DMS 273 treated with DMSO at 0.1 percent for 48 hours (cell line): ENCODE results near the gene WDR26.
"Not testable (repeated sequence)": the region's sequence is repeated elsewhere in the genome, so short reads cannot be mapped to it uniquely, and the experiment has no call there.

Source experiments
- DNase-seq: peaks from one replicate; lab custom pipeline; 2025; lab: John Stamatoyannopoulos, UW

Gene WDR26

DNA sequence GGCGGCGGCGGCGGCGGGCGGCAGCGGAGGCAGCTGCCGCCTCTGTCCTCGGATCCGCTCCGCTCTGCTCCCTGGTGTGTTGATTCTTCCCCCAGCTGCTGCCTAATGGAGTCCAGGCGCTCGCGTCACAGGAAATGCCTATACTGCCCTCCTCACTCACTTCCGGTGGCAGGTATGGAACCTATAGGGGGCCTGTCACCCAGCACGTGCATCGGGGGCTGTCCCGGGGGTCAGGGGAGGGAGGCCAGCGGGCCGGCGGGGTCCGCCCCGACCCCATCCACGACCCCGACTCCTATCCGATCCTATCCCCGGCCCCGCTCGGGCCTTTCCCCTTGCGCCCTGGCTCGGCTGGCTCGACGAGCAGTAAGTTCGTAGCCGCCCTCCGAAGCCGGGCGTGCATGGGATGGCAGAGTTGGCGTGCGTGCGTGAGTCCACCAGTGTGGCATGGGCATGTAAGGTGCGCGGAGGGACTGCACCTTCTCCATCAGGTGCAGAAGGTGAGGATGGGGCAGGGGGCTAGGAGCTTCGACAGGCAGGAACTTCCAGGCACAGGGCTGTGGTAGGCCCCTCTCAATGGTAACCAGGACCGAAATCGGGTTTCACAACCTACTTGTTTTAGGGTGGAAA, at the start of gene WDR26:
TSS of gene WDR26 (minus strand) at position 107 of the 627 bp plus-strand sequence.
- DNase-seq, result peak; percentile 83

DNA sequence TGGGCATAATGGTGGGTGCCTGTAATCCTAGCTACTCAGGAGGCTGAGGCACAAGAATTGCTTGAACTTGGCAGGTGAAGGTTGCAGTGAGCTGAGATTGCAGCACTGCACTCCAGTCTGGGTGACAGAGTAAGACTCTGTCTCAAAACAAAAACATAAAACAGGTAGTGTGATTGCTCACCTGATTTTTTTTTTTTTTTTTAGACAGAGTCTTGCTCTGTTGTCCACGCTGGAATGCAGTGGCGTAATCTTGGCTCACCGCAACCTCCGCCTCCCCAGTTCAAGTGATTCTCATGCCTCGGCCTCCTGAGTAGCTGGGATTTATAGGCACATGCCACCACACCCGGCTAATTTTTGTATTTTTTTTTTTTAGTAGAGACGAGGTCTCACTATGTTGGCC, 48.6 kb upstream of the WDR26 start:
- not testable (repeated sequence) for DNase-seq

DNA sequence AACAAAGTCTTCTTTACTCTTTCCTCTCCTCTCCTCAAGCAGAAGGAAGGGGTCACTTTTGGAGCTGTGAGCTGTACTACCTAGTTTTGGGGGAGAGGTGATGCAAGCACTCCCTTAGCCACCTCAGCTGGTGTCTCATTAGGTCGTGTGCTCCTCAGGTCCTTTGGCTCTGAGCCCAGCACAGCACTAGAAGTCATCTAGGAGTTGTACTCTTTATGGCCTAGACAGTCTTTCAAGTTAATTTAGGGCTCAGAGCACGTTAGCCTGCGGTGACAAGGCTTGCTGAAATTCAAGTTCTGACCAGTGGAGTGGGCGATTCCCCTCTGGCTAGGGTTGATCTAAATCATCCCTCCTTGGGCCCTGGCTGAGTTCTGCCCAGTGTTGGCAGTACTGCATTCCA, 48.0 kb upstream of the WDR26 start:
- DNase-seq, result no peak

DNA sequence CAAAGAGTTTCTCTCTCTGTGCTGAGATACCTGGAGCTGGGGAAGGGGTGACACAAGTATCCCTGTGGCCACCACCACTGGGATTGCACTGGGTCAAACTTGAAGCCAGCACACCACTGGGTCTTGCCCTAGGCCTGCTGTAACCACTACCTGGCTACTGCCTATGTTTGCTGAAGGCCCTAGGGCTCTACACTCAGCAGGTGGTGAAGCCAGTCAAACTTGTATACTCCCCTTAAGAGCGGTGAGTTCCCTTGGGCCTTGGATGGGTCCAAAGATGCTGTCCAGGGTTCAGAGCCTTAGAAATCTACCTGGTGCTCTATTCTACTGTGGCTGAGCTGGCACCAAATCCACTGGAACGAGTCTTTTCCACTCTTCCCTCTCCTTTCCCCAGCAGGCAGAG, 47.0 kb upstream of the WDR26 start:
- no peak for DNase-seq

DNA sequence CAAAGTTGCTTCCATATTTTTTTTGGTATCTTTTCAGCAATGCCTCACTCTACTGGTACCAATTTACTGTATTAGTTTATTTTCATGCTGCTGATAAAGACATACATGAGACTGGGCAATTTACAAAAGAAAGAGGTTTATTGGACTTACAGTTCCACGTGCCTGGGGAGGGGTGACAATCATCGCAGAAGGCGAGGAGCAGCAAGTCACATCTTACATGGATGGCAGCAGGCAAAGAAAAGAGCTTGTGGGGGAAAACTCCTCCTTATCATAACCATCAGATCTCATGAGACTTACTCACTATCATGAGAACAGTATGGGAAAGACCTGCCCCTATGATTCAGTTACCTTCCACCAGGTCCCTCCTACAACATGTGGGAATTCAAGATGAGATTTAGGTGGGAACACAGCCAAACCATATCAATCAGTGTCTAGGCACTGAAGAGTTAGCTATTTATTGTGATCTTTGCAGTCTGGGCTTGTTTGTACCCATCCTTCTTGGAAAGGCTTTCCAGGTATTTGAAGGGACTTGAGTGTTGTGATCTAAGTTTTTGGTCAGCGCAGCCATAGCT, 46.4 kb upstream of the WDR26 start:
- not testable (repeated sequence) for DNase-seq

DNA sequence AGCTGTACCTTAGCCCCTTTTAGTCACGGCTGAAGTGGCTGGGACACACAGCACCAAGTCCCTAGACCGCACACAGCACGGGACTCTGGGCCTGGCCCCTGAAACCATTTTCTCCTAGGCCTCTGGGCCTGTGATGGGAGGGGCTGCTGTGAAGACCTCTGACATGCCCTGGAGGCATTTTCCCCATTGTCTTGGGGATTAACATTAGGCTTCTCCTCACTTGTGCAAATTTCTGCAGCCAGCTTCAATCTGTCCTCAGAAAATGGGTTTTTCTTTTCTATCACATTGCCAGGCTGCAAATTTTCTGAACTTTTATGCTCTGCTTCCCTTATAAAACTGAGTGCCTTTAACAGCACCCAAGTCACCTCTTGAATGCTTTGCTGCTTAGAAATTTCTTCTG, 45.6 kb upstream of the WDR26 start:
- not testable (repeated sequence) for DNase-seq

DNA sequence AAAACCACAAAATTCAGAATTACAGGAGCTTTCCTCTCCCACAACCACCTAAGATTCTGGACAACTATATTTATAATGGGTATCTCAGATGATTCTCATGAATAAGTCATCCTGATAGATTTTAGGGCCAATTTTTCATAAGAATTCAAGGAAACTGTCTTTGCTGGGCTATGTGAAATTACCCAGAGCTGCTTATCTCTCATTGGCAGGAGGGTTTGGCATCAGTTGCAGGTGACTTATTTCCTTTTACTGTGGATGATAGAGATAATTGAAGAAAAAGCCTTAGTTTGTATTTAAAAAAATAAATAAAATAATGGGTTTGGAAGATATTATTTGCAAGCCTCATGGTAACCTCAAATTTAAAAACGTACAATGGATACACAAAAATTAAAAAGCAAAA, 38.2 kb upstream of the WDR26 start:
- DNase-seq, result no peak

DNA sequence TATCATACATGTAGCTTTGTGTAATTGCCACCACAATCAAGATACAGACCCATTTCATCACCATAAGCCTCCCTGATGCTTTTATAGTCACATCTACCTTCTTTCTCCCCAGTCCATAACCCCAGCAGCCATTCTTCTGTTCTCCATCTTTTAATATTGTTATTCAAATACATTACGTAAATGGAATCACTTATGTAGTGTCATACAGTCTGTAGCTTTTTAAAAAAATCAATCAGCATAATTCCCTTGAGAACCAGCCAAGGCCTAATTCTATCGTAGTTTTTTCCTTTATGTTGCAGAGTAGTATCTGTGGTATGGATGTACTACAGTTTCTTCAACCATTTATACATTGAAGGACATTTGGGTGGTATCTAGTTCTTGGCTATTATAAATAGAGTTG, 31.6 kb upstream of the WDR26 start:
- DNase-seq, result no peak

DNA sequence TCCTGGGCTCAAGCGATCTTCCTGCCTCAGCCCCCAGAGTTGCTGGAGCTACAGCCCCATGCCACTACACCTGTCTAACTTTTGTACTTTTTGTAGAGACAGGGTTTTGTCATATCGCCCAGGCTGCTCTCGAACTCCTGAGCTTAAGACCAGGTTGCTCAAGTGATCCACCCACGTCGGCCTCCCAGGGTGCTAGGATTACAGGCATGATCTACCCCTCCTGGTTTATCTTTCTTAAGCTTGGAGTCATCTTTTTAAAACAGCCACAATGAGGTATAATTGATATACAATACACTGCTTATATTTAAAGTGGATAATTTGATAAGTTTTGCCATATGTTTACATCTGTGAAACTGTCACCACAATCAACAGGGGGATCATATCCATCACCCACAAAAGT, 25.4 kb upstream of the WDR26 start:
- no peak for DNase-seq

DNA sequence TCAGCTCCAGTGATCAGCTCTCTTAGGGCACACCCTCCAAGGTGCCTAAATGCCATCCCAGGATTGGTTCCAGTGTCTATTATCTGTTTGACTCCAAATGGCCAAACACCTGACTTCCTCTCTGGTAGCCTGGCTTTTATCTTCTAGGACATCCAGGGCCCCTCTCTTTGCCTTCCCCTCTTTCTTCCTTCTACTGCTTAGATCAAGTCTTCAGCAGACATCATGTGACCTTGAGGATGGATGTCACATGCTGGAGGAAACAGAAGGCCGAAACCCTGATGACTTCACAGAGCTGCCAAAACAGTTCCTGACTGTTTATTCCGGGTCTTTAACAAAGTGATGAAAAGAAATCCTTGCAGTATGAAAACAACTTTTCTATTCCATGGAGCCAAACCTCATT, 24.4 kb upstream of the WDR26 start:
- no peak for DNase-seq

DNA sequence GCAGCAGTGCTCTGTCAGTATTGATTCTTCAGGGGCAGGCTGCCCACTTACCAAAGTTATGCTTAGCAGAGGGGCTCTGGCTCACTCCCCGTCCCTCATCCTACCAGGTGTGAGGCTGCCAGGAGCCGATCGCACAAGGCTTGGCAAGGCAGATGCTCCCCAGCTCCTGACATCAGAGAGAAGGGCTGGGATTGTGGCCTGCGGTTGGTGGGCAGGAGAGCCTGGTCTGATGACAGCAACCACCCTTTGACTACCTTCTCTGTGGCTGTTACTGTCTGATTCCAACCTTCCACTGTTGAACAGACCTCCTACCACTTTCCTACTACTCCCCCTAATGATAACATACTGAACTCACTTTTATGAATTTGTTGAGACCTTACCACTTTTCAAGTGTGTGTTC, 23.7 kb upstream of the WDR26 start:
- DNase-seq, result no peak

DNA sequence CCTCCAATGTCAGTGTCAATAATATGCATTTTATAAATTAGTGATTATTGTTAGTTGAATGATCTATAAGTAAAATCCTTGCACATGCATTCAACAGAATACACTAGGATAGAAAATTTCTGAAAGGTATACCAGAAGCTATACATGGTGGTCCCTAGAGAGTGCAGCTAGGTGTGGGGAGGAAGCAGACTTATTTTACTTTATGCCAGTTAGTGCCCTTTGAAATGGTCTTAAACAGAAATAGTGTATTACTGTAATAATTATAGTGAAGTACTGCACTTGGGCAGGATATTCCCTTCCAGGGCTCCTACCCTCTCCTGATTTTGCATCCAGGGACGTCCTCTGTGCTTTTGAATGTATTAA, 23.2 kb upstream of the WDR26 start:
- no peak for DNase-seq

DNA sequence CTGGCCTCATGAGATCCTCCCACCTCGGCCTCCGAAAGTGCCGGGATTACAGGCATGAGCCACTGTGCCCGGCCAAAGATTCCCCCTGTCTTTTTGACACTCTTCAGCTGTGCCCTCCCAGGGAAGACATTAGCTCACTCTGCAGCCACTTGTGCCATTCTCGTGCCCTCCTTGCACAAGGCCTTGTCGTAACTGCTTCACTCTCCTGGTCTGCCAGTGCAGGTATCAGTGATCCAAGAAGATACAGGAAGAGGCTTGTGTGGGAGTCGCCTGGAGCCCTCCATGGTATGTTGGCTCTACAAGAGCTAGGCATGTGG, 22.0 kb upstream of the WDR26 start:
- no peak for DNase-seq

DNA sequence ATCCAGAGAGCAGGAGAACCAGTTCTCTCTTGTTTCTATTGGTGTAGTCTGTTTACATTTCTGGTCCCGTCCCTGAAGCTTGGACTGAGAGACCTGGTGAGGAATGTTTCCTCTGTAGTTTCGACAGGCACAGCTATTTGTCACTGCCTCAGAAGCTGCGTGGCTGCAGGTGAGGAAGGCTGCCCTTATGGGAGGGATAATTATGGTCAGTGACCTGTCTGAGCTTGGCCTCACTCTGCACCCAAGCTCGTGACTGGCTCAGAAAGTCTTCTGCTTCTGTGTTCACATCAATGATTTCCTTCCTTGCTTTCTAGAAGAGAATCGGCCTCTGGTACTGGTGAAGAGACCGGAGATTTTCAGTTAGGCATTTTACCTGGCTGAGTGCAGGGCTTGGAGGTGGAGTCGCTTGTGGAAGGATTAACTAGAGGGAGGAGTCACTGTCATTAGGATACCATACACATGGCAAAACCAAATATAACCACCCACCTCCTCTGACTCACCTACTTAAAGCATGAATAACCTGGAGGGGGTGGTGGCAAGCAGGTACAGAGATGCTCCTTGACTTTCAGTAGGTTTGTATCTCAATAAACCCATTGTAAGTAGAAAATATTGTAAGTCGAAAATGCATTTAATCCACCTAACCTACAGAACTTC, 19.9 kb upstream of the WDR26 start:
- no peak for DNase-seq

DNA sequence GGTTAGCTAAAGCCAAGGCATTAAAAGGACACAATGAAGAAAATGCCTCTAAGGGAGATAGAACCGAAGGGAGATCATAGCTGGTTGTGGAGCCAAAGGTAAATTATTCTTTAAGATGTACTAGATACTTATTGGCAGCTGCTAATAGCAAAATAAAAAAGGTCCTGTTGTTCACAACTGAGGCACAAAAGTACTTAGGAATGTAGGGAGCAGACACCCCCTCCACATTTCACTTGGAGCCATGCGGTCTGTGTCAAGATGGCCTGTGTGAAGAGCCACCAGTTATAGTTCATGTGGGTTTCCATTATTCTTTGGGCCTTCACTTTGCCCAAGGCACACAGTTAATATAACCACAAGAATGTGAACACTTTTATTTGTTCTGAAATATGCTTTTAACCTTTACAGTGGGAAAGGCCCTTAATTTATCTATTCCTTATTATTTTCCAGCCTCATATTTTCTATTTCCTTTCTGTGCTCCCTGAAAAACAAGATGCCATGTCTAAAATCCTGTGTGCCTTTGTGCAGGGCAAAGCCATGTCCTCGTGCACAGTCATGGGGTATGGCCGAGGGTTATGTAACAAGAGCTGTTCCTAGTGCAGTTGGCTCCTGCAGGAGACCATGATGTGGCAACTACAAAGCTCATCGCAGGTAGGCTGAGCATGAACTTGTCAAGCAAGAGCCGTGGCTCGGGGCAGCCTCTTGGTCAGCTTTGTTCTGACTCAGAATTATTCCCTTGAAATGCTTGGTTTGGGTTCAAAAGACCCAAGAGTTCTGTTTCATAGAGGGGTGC, 16.2 kb upstream of the WDR26 start:
- no peak for DNase-seq

DNA sequence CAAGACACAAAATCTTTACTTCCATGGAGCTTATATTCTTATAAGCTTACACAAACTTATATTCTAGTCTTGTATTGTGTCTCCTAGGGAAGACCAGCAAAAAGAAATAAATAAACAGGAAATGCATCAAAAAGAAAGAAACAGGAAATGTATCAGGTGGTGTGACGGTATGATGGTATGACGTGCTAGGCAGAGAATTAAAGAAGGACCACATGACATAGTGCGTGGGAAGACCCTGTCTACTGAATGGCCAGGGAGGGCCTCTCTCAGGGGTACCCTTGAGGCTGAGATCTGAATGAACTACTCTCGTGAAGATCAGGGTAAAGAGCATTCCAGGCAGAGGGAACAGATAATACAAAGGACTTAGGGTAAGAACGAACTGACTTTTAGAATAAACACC, 15.6 kb upstream of the WDR26 start:
- no peak for DNase-seq

DNA sequence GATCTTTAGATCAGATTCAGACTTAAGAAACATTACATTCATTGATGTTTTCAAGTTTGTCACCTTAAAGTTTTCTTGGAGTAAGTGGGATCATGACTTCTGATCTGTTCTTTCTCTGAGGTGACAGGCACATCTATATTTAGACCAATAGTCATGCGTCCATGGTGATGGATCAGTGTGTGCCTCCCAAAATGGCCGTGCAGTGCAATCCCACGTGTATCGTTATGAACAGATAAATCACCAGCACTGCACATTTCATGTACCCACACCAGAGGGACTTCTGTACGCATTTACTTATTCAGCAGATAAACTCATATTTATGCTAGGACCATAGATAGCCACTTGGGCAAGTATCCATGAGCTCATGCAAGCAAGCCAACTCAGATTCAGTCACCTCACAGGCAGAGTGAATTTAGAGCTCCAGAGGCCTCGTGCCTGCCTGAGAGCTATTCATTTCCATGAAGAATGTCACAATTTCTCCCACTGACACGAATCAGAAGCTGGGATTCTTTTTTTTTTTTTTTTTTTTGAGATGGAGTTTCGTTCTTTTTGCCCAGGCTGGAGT, 13.9 kb upstream of the WDR26 start:
- DNase-seq, result no peak

DNA sequence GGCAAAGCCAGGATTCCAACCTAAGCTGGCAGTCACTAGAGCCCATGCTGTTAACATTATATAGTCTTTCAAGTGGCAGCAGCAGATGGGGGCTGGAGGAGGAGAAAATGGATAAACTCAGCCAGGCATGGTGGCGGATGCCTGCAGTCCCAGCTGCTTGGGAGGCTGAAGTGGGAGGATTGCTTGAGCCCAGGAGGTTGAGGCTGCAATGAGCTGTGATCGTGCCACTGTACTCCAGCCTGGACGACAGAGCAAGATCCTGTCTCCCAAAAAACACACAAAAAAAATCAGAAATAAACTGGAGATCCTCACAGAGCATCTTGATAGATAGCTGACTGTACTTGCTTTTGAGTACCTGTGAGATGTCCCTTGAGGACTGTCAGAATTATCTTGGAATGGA, 13.4 kb upstream of the WDR26 start:
- DNase-seq, result no peak

DNA sequence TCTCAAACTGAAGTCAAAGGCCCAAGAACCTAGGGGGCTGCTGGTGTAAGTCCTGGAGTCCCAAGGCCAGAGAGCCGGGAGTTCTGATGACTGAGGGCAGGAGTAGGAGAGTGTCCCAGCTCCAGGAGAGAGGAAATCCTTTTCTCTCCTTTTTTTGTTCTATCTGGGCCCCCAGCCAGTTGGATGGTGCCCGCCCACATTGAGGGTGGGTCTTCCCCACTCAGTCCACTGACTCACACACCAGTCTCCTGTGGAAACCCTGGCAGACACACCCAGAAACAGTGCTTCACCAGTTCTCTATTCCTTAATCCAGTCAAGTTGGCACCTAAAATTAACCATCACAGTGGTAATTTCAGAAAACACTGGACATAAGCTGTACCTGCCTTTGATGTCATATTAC, 12.7 kb upstream of the WDR26 start:
- no peak for DNase-seq

DNA sequence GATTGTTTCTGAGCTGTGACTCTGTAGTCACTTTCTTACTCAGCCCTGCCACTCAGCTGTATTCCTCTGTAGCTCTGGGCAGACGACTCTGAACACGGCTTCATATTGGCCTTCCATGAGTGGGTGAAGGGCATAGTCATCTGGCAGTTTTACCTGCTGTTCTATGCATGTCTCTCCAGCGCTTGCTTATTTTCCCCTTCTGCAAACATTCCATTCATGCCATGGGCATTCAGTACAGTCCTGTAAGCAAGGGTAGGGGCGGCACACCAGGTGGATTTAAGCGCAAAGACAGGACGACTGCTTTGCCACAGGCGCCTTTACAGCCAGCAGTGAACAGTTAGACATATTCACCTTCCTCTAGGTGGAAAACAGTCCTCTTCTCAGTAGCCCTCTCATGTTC, 4.4 kb upstream of the WDR26 start:
- no peak for DNase-seq

DNA sequence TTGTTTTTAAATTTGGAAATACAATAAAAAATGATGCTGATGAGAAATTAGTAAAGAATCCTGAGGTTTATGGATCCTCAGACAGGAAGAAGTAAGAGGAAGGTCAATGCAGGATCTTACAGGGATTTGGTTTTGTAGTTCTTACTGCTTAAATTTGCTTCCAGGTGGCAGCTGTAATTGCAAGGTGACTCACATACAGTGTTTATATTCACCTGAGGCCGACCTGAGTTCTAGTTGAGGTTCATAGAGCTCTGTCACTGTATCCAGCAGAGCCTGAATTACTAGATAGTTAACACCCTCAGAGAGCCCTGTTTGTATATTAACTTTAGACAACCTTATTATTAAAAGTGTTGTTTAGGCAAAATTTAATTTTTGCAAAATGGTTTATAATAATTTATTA, 1.4 kb upstream of the WDR26 start:
- DNase-seq, result no peak

DNA sequence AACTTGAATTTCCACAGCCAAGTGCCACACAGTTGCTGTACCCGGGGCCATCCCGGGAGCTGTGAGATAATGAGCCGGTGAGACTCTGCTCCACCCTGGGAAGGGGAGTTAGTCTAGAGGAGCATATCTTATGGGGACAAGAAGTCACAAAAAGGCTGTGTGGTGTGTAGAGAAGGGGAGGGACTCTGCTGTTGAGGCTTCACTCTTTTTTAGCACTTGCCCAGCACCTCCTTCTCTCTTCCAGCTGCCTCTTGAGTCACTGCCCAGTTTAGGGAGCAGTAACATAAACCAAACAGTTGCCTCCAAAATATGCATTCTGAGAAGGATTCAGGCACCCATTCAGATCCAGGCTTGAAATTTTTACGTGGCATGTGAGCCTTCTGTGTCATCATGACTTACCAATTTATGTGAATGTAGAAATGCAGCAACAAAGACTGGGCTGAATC, 744 bp upstream of the WDR26 start:
- DNase-seq, result peak; percentile 9
